ENCODE data around the gene SKAP2. TPM values are rescaled to one million over a fixed set of nuclear protein-coding genes. Genes with fewer than 3 reads are reported as not detected.

SKAP2 gene
- total RNA-seq, 1 experiment from 2014 or later, result 3.2 TPM

DNA sequence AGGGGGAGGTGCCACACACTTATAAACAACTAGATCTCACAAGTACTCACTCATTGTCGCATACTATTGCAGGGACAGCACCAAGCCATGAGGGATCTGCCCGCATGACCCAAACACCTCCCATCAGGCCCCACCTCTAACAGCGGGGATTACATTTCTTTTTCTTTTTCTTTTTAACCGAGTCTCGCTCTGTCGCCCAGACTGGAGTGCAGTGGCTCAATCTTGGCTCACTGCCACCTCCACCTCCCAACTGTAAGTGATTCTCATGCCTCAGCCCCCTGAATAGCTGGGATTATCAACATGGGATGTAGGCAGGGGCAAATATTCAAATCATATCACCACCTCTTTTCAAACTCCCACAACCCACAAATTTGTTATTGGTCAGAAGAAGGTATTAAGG is 76.7 kb downstream of the SKAP2 start:
- Histone ChIP-seq H4K5ac (ENCODE audit: insufficient read length, low read depth, low read length) (no peak overlapping the region), H3K79me1 (ENCODE audit: insufficient read depth, low read depth, low read length, poor library complexity, severe bottlenecking) (no peaks in the 10 kb centered on the region), H3K56ac (ENCODE audit: insufficient read length, low read depth, low read length) (no peak overlapping the region), H4K8ac (replicated peaks; ENCODE audit: insufficient read length, low read depth, low read length) (no peak overlapping the region), H3K14ac (ENCODE audit: insufficient read depth, low read length) (no peak overlapping the region), H2BK120ac (ENCODE audit: low read depth, low read length, poor library complexity, severe bottlenecking) (no peak overlapping the region), H2AK5ac (ENCODE audit: insufficient read length, low read length) (no peak overlapping the region), H2BK20ac (ENCODE audit: low read depth, low read length, poor library complexity, severe bottlenecking) (no peak overlapping the region), H3T11ph (ENCODE audit: low read length) (no peak overlapping the region), H3K23me2 (ENCODE audit: insufficient read length, low read depth, low read length, poor library complexity, severe bottlenecking) (no peaks in the 10 kb centered on the region), H3K27ac (ENCODE audit: insufficient read length, low read depth, low read length) (no peak overlapping the region), H3K9ac (ENCODE audit: extremely low read depth, insufficient read length, low read length) (no peak overlapping the region), H4K20me1 (ENCODE audit: control insufficient read depth, insufficient read depth, insufficient read length) (no peaks in the 10 kb centered on the region), H3K9me3 (ENCODE audit: control insufficient read depth, low read depth, low read length) (no peaks in the 10 kb centered on the region), H4K91ac (ENCODE audit: insufficient read length, low read depth, low read length) (no peak overlapping the region), H3K4ac (ENCODE audit: low read depth, low read length) (no peak overlapping the region), H3K4me1 (ENCODE audit: insufficient read depth, low read length) (no peaks in the 10 kb centered on the region; the same call in 1 of the 2 replicates), H3K79me2 (ENCODE audit: insufficient read depth, low read length) (no peaks in the 10 kb centered on the region), H3K4me2 (ENCODE audit: insufficient read depth, insufficient read length, low read length) (no peak overlapping the region), H2AFZ (ENCODE audit: low read length) (no peak overlapping the region), H3K23ac (ENCODE audit: insufficient read length, low read depth, low read length) (no peak overlapping the region), H2BK15ac (ENCODE audit: low read depth, low read length) (no peak overlapping the region), H2BK5ac (ENCODE audit: insufficient read length, low read length) (no peak overlapping the region), H2BK12ac (ENCODE audit: insufficient read length, low read depth, low read length) (no peak overlapping the region), H3K27me3 (ENCODE audit: insufficient read depth, low read length) (no peaks in the 10 kb centered on the region), H3K18ac (ENCODE audit: insufficient read length, low read depth, low read length) (no peak overlapping the region)
- TF ChIP-seq, protein P1, sequence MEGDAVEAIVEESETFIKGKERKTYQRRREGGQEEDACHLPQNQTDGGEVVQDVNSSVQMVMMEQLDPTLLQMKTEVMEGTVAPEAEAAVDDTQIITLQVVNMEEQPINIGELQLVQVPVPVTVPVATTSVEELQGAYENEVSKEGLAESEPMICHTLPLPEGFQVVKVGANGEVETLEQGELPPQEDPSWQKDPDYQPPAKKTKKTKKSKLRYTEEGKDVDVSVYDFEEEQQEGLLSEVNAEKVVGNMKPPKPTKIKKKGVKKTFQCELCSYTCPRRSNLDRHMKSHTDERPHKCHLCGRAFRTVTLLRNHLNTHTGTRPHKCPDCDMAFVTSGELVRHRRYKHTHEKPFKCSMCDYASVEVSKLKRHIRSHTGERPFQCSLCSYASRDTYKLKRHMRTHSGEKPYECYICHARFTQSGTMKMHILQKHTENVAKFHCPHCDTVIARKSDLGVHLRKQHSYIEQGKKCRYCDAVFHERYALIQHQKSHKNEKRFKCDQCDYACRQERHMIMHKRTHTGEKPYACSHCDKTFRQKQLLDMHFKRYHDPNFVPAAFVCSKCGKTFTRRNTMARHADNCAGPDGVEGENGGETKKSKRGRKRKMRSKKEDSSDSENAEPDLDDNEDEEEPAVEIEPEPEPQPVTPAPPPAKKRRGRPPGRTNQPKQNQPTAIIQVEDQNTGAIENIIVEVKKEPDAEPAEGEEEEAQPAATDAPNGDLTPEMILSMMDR (conservative IDR thresholded peaks at IDR 0.05), result no peak
- peaks cover 0 to 8% (median 1%) of the 10 kb centered on the region in 3 experiments; a peak in 2 of 7 replicates for H3K36me3 Mint-ChIP-seq (ENCODE audit: insufficient read depth in 1 of 3, low read depth in 3 of 3)
- peaks cover 3 to 7% of the 10 kb centered on the region in 2 experiments; a peak in 4 of 5 replicates for H3K9me3 Mint-ChIP-seq
- H3K27me3 Mint-ChIP-seq (ENCODE audit: low read depth), result peaks cover 4% of the 10 kb centered on the region
- no peak overlapping the region for H3K4me3 Mint-ChIP-seq
- H3K4me1 Mint-ChIP-seq, result peaks cover 26 to 30% of the 10 kb centered on the region in 2 experiments
- DNase-seq, result no peak
- WGBS (ENCODE audit: extremely low coverage, insufficient read length, low lambda C conversion rate), result no CpG with 5 or more reads among the region's 6 CpGs
- peak overlapping the region in 1 of 3 experiments; percentile 72; a peak in 1 of 7 replicates for H3K27ac Mint-ChIP-seq

Measured in H9 (cell line).